NCI-H2227 treated with DMSO at 0.1 percent for 48 hours (cell line): ENCODE measurements around the gene SPATA32.
"Not testable (repeated sequence)": the region's sequence is repeated elsewhere in the genome, so short reads cannot be mapped to it uniquely, and the experiment has no call there.

ENCODE experiments used
- DNase-seq: peaks from one replicate; lab custom pipeline; 2025; lab: John Stamatoyannopoulos, UW

The SPATA32 gene

GRCh38 chr17:45271603-45272002 is 9.7 kb upstream of the SPATA32 start:
- DNase-seq = no peak

- no peak for DNase-seq
Observed at GRCh38 chr17:45270828-45271418, 9.0 kb upstream of the SPATA32 start.

GRCh38 chr17:45269912-45270311 is 8.0 kb upstream of the SPATA32 start:
- DNase-seq = no peak

- DNase-seq = no peak
Observed at GRCh38 chr17:45267436-45268055, 5.7 kb upstream of the SPATA32 start.

- no peak for DNase-seq
Observed at GRCh38 chr17:45266372-45266926, 4.6 kb upstream of the SPATA32 start.

- no peak for DNase-seq
Observed at GRCh38 chr17:45265821-45266220, 3.9 kb upstream of the SPATA32 start.

GRCh38 chr17:45264988-45265387 is 3.1 kb upstream of the SPATA32 start:
- no peak for DNase-seq

- no peak for DNase-seq
Observed at GRCh38 chr17:45264430-45264829, 2.5 kb upstream of the SPATA32 start.

GRCh38 chr17:45263477-45263860 is 1.6 kb upstream of the SPATA32 start:
- DNase-seq = no peak

- DNase-seq = no peak
Observed at GRCh38 chr17:45262516-45263476, 902 bp upstream of the SPATA32 start.

- no peak for DNase-seq
Observed at GRCh38 chr17:45260204-45260783, 1.6 kb downstream of the SPATA32 start.

GRCh38 chr17:45258981-45259380 is 2.9 kb downstream of the SPATA32 start:
- no peak for DNase-seq

GRCh38 chr17:45257115-45257514 is 4.8 kb downstream of the SPATA32 start:
- no peak for DNase-seq

- no peak for DNase-seq
Observed at GRCh38 chr17:45256114-45256966, 5.6 kb downstream of the SPATA32 start.

- DNase-seq = no peak
Observed at GRCh38 chr17:45255358-45255757, 6.5 kb downstream of the SPATA32 start.

- DNase-seq = no peak
Observed at GRCh38 chr17:45253879-45254278, 8.0 kb downstream of the SPATA32 start.

- DNase-seq = not testable (repeated sequence)
Observed at GRCh38 chr17:45253237-45253636, 8.7 kb downstream of the SPATA32 start.

- no peak for DNase-seq
Observed at GRCh38 chr17:45251931-45252330, 10.0 kb downstream of the SPATA32 start.

GRCh38 chr17:45248132-45248957 is 13.5 kb downstream of the SPATA32 start:
- peak; percentile 59 for DNase-seq

- peak; percentile 97 for DNase-seq
Observed at GRCh38 chr17:45247429-45248131, 14.3 kb downstream of the SPATA32 start.
